Measurements from ENCODE around the gene CDC14B.

Gene CDC14B

GRCh38 chr9:96486386-96487028 is 133.1 kb downstream of the CDC14B start:
- Histone ChIP-seq H3K4ac (ENCODE audit: low read depth, low read length) (no peak overlapping the region), H3K9ac (ENCODE audit: low read length) (no peak overlapping the region), H3K9me3 (ENCODE audit: insufficient read depth, low read depth, low read length) (no peaks in the 10 kb centered on the region), H3K14ac (ENCODE audit: low read length) (no peak overlapping the region), H3K4me2 (ENCODE audit: low read length) (no peak overlapping the region), H3K4me3 (ENCODE audit: low read depth, low read length) (no peak overlapping the region), H4K12ac (ENCODE audit: low read depth, low read length) (no peak overlapping the region), H3K79me1 (ENCODE audit: low read length) (no peaks in the 10 kb centered on the region), H3K27me3 (ENCODE audit: insufficient read depth, low read length) (no peaks in the 10 kb centered on the region), H2BK5ac (ENCODE audit: low read depth, low read length, poor library complexity) (no peak overlapping the region), H3K27ac (ENCODE audit: low read depth, low read length) (no peak overlapping the region), H3K18ac (ENCODE audit: low read length) (no peak overlapping the region), H4K8ac (ENCODE audit: low read depth, low read length) (no peak overlapping the region), H4K91ac (ENCODE audit: low read depth, low read length) (no peak overlapping the region), H3K23ac (ENCODE audit: low read length) (no peak overlapping the region), H3K36me3 (ENCODE audit: control insufficient read depth in 1 of 2, insufficient read depth in 2 of 2, low read length in 2 of 2) (peaks cover 33 to 40% of the 10 kb centered on the region in 2 experiments), H2BK120ac (ENCODE audit: insufficient read depth, low read length, poor library complexity) (no peak overlapping the region), H3K79me2 (ENCODE audit: control insufficient read depth, insufficient read depth, low read length, poor library complexity) (no peaks in the 10 kb centered on the region), H2AFZ (ENCODE audit: insufficient read depth, low read length, poor library complexity) (no peak overlapping the region), H3K4me1 (ENCODE audit: control insufficient read depth in 1 of 2, insufficient read depth in 2 of 2, low read length in 2 of 2) (peaks cover 0 to 2% of the 10 kb centered on the region in 2 experiments), H2BK12ac (ENCODE audit: low read length) (no peak overlapping the region), H2AK5ac (ENCODE audit: low read length) (no peak overlapping the region)
- WGBS (ENCODE audit: extremely low coverage, insufficient coverage, insufficient read length): no CpG with 5 or more reads among the region's 7 CpGs
- DNase-seq: no peak

GRCh38 chr9:96485280-96485679 is 134.4 kb downstream of the CDC14B start:
- H4K91ac ChIP-seq (ENCODE audit: low read depth, low read length): no peak overlapping the region
- H3K79me1 ChIP-seq (ENCODE audit: low read length): no peaks in the 10 kb centered on the region
- H2BK120ac ChIP-seq (ENCODE audit: insufficient read depth, low read length, poor library complexity): no peak overlapping the region
- H3K14ac ChIP-seq (ENCODE audit: low read length): no peak overlapping the region
- no peak overlapping the region for H2BK5ac ChIP-seq (ENCODE audit: low read depth, low read length, poor library complexity)
- H3K23ac ChIP-seq (ENCODE audit: low read length): no peak overlapping the region
- no peak overlapping the region for H2BK12ac ChIP-seq (ENCODE audit: low read length)
- no peak overlapping the region for H3K4me3 ChIP-seq (ENCODE audit: low read depth, low read length)
- peaks cover 0 to 2% of the 10 kb centered on the region in 2 experiments for H3K4me1 ChIP-seq (ENCODE audit: control insufficient read depth in 1 of 2, insufficient read depth in 2 of 2, low read length in 2 of 2)
- no peak overlapping the region for H4K8ac ChIP-seq (ENCODE audit: low read depth, low read length)
- H2AK5ac ChIP-seq (ENCODE audit: low read length): no peak overlapping the region
- no peak overlapping the region for H3K18ac ChIP-seq (ENCODE audit: low read length)
- no peak overlapping the region for H2AFZ ChIP-seq (ENCODE audit: insufficient read depth, low read length, poor library complexity)
- no peak overlapping the region for H3K4ac ChIP-seq (ENCODE audit: low read depth, low read length)
- H3K27me3 ChIP-seq (ENCODE audit: insufficient read depth, low read length): no peaks in the 10 kb centered on the region
- no peak overlapping the region for H3K4me2 ChIP-seq (ENCODE audit: low read length)
- H3K79me2 ChIP-seq (ENCODE audit: control insufficient read depth, insufficient read depth, low read length, poor library complexity): no peaks in the 10 kb centered on the region
- WGBS (ENCODE audit: extremely low coverage, insufficient coverage, insufficient read length): no CpG with 5 or more reads among the region's 16 CpGs
- H3K9me3 ChIP-seq (ENCODE audit: insufficient read depth, low read depth, low read length): no peaks in the 10 kb centered on the region
- no peak for DNase-seq
- H3K27ac ChIP-seq (ENCODE audit: low read depth, low read length): no peak overlapping the region
- no peak overlapping the region for H3K9ac ChIP-seq (ENCODE audit: low read length)
- H4K12ac ChIP-seq (ENCODE audit: low read depth, low read length): no peak overlapping the region
- H3K36me3 ChIP-seq (ENCODE audit: control insufficient read depth in 1 of 2, insufficient read depth in 2 of 2, low read length in 2 of 2): peaks cover 27 to 32% of the 10 kb centered on the region in 2 experiments

- H3K23ac ChIP-seq (ENCODE audit: low read length): no peak overlapping the region
- no peak overlapping the region for H4K91ac ChIP-seq (ENCODE audit: low read depth, low read length)
- no peak overlapping the region for H3K4me2 ChIP-seq (ENCODE audit: low read length)
- no peak overlapping the region for H3K4ac ChIP-seq (ENCODE audit: low read depth, low read length)
- H3K9me3 ChIP-seq (ENCODE audit: insufficient read depth, low read depth, low read length): no peaks in the 10 kb centered on the region
- no peaks in the 10 kb centered on the region for H3K27me3 ChIP-seq (ENCODE audit: insufficient read depth, low read length)
- no peak overlapping the region for H3K18ac ChIP-seq (ENCODE audit: low read length)
- no peak overlapping the region for H3K14ac ChIP-seq (ENCODE audit: low read length)
- no peak overlapping the region for H2AK5ac ChIP-seq (ENCODE audit: low read length)
- H2BK5ac ChIP-seq (ENCODE audit: low read depth, low read length, poor library complexity): no peak overlapping the region
- H3K79me2 ChIP-seq (ENCODE audit: control insufficient read depth, insufficient read depth, low read length, poor library complexity): no peaks in the 10 kb centered on the region
- H4K12ac ChIP-seq (ENCODE audit: low read depth, low read length): no peak overlapping the region
- H3K27ac ChIP-seq (ENCODE audit: low read depth, low read length): no peak overlapping the region
- no CpG with 5 or more reads among the region's 4 CpGs for WGBS (ENCODE audit: extremely low coverage, insufficient coverage, insufficient read length)
- H2BK12ac ChIP-seq (ENCODE audit: low read length): no peak overlapping the region
- no peak overlapping the region for H2AFZ ChIP-seq (ENCODE audit: insufficient read depth, low read length, poor library complexity)
- peaks cover 0 to 2% of the 10 kb centered on the region in 2 experiments for H3K4me1 ChIP-seq (ENCODE audit: control insufficient read depth in 1 of 2, insufficient read depth in 2 of 2, low read length in 2 of 2)
- H3K4me3 ChIP-seq (ENCODE audit: low read depth, low read length): no peak overlapping the region
- no peak overlapping the region for H3K9ac ChIP-seq (ENCODE audit: low read length)
- H2BK120ac ChIP-seq (ENCODE audit: insufficient read depth, low read length, poor library complexity): no peak overlapping the region
- no peak for DNase-seq
- H4K8ac ChIP-seq (ENCODE audit: low read depth, low read length): no peak overlapping the region
- peaks cover 25 to 27% of the 10 kb centered on the region in 2 experiments for H3K36me3 ChIP-seq (ENCODE audit: control insufficient read depth in 1 of 2, insufficient read depth in 2 of 2, low read length in 2 of 2)
- no peaks in the 10 kb centered on the region for H3K79me1 ChIP-seq (ENCODE audit: low read length)
Measured at GRCh38 chr9:96484521-96484931, 135.1 kb downstream of the CDC14B start.

GRCh38 chr9:96483733-96484390 is 135.8 kb downstream of the CDC14B start:
- Histone ChIP-seq H3K18ac (ENCODE audit: low read length) (no peak overlapping the region), H2BK120ac (ENCODE audit: insufficient read depth, low read length, poor library complexity) (no peak overlapping the region), H3K36me3 (ENCODE audit: control insufficient read depth in 1 of 2, insufficient read depth in 2 of 2, low read length in 2 of 2) (peaks cover 19 to 22% of the 10 kb centered on the region in 2 experiments), H3K27me3 (ENCODE audit: insufficient read depth, low read length) (no peaks in the 10 kb centered on the region), H3K79me2 (ENCODE audit: control insufficient read depth, insufficient read depth, low read length, poor library complexity) (no peaks in the 10 kb centered on the region), H3K4me1 (ENCODE audit: control insufficient read depth in 1 of 2, insufficient read depth in 2 of 2, low read length in 2 of 2) (peaks cover 0 to 2% of the 10 kb centered on the region in 2 experiments), H3K79me1 (ENCODE audit: low read length) (no peaks in the 10 kb centered on the region), H2AFZ (ENCODE audit: insufficient read depth, low read length, poor library complexity) (no peak overlapping the region), H2BK12ac (ENCODE audit: low read length) (no peak overlapping the region), H3K27ac (ENCODE audit: low read depth, low read length) (no peak overlapping the region), H2BK5ac (ENCODE audit: low read depth, low read length, poor library complexity) (no peak overlapping the region), H3K9me3 (ENCODE audit: insufficient read depth, low read depth, low read length) (no peaks in the 10 kb centered on the region), H3K23ac (ENCODE audit: low read length) (no peak overlapping the region), H4K8ac (ENCODE audit: low read depth, low read length) (no peak overlapping the region), H4K91ac (ENCODE audit: low read depth, low read length) (no peak overlapping the region), H3K4ac (ENCODE audit: low read depth, low read length) (no peak overlapping the region), H3K14ac (ENCODE audit: low read length) (no peak overlapping the region), H3K4me3 (ENCODE audit: low read depth, low read length) (no peak overlapping the region), H2AK5ac (ENCODE audit: low read length) (no peak overlapping the region), H3K9ac (ENCODE audit: low read length) (no peak overlapping the region), H4K12ac (ENCODE audit: low read depth, low read length) (no peak overlapping the region), H3K4me2 (ENCODE audit: low read length) (no peak overlapping the region)
- DNase-seq: no peak
- WGBS (ENCODE audit: extremely low coverage, insufficient coverage, insufficient read length): no CpG with 5 or more reads among the region's 3 CpGs
